Esophagus muscularis mucosa (tissue), 4 donors: ENCODE measurements around the gene POLE.

Experiments used
- CTCF ChIP-seq, 3 experiments: fragments of 200-600 bp in 2 of 3; fragments of 450-650 bp in 1 of 3; sonication (generic) in 2 of 3; IDR thresholded peaks; one replicate each; pipeline ENCODE4 v1.5.1; 2017 to 2019; ENCODE audit warnings: antibody characterized with exemption in 3 of 3, mild to moderate bottlenecking in 2 of 3, moderate library complexity in 1 of 3
- EP300 ChIP-seq: sonication (generic); formaldehyde crosslinking; IDR thresholded peaks from one replicate; pipeline ENCODE4 v1.6.1; 2017; ENCODE audit warnings: antibody characterized with exemption
- POLR2A ChIP-seq: fragments of 450-650 bp; IDR thresholded peaks from one replicate; pipeline ENCODE4 v1.6.1; 2017; ENCODE audit warnings: antibody characterized with exemption, moderate library complexity, mild to moderate bottlenecking, low read depth
- POLR2AphosphoS5 ChIP-seq, 2 donors: sonication (generic); formaldehyde crosslinking; IDR thresholded peaks; one replicate each; pipeline ENCODE4 v1.6.1; 2017; ENCODE audit warnings: antibody characterized with exemption in 2 of 2

- TF ChIP-seq CTCF (IDR thresholded peaks at IDR 0.05): no peak
- no peak for TF ChIP-seq POLR2A
- no peak for TF ChIP-seq EP300
- TF ChIP-seq POLR2AphosphoS5 (IDR thresholded peaks at IDR 0.05): no peak
Observed at GRCh38 chr12:132689227-132689626, 2.1 kb upstream of the POLE start.
